Astrocyte (in vitro differentiated cells and primary cell): ENCODE results near the gene ACAA2.

Experiments
- EZH2 ChIP-seq: IDR thresholded peaks from 2 replicates; pipeline ENCODE4 v1.6.1; 2012; ENCODE audit warnings: mild to moderate bottlenecking, low read length, inconsistent platforms; ENCODE audit not compliant: insufficient read depth
- TF ChIP-seq, protein P1 (sequence below): IDR thresholded peaks from 2 replicates; pipeline ENCODE4 v1.5.1; 2011; ENCODE audit warnings: low read depth, mild to moderate bottlenecking, inconsistent platforms, low read length, moderate library complexity; ENCODE audit not compliant: insufficient read depth

DNA sequence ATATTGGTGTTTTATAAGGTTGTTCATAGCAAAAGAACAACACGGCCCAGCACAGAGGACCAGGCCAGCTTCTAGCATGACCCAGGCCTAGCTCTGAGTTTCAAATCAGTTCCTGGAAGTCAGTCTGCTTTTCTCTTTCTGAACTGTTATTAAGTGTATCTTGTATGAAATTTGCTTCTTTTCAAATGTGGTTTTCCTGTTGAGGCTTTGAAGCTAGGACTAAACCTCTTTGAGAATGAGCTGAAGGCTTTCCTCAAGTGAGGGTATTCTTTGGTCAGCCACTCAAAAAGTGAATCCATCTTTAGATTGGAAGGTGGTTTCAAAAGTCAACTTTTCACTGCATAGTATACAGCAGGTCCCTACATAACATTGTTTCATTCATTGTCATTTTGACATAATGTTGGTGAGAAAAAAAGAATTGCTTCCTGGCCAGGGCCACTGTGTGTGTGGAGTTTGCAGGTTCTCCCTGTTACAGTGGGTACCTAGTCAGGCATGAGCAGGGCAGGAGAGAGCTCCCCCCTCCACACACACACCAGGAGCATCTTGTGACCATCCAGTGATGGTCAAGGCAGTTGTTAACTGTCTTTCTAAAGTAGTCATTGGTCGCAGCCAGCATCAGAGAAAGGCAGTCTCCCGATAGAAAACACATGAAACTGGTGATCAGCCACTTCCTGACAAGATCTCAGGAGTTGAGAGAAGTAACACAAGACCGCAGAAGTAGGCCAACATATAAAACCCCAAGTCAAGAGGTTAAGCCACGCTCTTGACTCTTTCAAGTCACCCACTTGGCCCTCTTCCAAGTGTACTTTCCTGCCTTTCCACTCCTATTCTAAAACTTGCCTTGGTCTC is 6.7 kb upstream of the ACAA2 start:
- TF ChIP-seq, protein P1, sequence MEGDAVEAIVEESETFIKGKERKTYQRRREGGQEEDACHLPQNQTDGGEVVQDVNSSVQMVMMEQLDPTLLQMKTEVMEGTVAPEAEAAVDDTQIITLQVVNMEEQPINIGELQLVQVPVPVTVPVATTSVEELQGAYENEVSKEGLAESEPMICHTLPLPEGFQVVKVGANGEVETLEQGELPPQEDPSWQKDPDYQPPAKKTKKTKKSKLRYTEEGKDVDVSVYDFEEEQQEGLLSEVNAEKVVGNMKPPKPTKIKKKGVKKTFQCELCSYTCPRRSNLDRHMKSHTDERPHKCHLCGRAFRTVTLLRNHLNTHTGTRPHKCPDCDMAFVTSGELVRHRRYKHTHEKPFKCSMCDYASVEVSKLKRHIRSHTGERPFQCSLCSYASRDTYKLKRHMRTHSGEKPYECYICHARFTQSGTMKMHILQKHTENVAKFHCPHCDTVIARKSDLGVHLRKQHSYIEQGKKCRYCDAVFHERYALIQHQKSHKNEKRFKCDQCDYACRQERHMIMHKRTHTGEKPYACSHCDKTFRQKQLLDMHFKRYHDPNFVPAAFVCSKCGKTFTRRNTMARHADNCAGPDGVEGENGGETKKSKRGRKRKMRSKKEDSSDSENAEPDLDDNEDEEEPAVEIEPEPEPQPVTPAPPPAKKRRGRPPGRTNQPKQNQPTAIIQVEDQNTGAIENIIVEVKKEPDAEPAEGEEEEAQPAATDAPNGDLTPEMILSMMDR = no peak
- TF ChIP-seq EZH2 = no peak
